H1 (cell line): ENCODE data around the gene TNNT1. TPM values are rescaled to one million over a fixed set of nuclear protein-coding genes. Genes with fewer than 3 reads are reported as not detected.

Source experiments
- CTCF ChIA-PET: fragments of 300-600 bp; sonication (Branson Sonifier 250); formaldehyde crosslinking; loops from one replicate; lab custom pipeline; 2021; ENCODE audit not compliant: partially characterized antibody; lab: Charles Lee
- POLR2A ChIA-PET: fragments of 300-600 bp; sonication (Branson Sonifier 250); formaldehyde crosslinking; loops from one replicate; lab custom pipeline; 2021; ENCODE audit warnings: inconsistent platforms; ENCODE audit not compliant: partially characterized antibody; lab: Charles Lee
- DNase-seq, 2 experiments: peaks; one replicate each; pipeline versions ENCODE4 v3.0.0 to v3.0.0-alpha.2; 2010 to 2022; ENCODE audit warnings: low spot score in 2 of 2, low read depth in 1 of 2, mixed read lengths in 1 of 2
- FAIRE-seq: peaks from 2 replicates; lab custom pipeline; 2011; peaks lifted over from hg19 to GRCh38; lab: Jason Lieb, UNC
- H2AFZ ChIP-seq: 2 replicates; pipeline ENCODE4 v1.8.1; 2012; ENCODE audit warnings: low read length, inconsistent platforms
- H2AK5ac ChIP-seq: 2 replicates; pipeline ENCODE4 v1.6.1; 2013; ENCODE audit warnings: low read depth, low read length
- H2BK120ac ChIP-seq: replicated peaks from 2 replicates; pipeline ENCODE3; 2013; ENCODE audit warnings: low read depth, low read length, inconsistent platforms
- H2BK12ac ChIP-seq: 2 replicates; pipeline ENCODE4 v1.6.1; 2013; ENCODE audit warnings: low read depth, low read length
- H2BK15ac ChIP-seq: 2 replicates; pipeline ENCODE4 v1.6.1; 2013; ENCODE audit warnings: low read length
- H2BK20ac ChIP-seq: 2 replicates; pipeline ENCODE4 v1.6.1; 2013; ENCODE audit warnings: low read length
- H2BK5ac ChIP-seq: 2 replicates; pipeline ENCODE4 v1.6.1; 2013; ENCODE audit warnings: low read depth, low read length
- H3K14ac ChIP-seq: 2 replicates; pipeline ENCODE4 v1.6.1; 2013; ENCODE audit warnings: inconsistent platforms; ENCODE audit not compliant: insufficient read length
- H3K18ac ChIP-seq: 2 replicates; pipeline ENCODE4 v1.6.1; 2013; ENCODE audit warnings: low read length; ENCODE audit errors: extremely low read depth
- H3K23ac ChIP-seq: 2 replicates; pipeline ENCODE4 v1.6.1; 2013; ENCODE audit warnings: inconsistent platforms; ENCODE audit not compliant: insufficient read length
- H3K23me2 ChIP-seq: 2 replicates; pipeline ENCODE4 v1.6.1; 2013; ENCODE audit warnings: low read depth, low read length
- H3K27ac ChIP-seq: 2 replicates; pipeline ENCODE4 v1.6.1; 2011; ENCODE audit warnings: low read depth, low read length, inconsistent platforms
- H3K27me3 ChIP-seq, 4 experiments: replicated peaks in 1 of 4; 1 replicate in 1 of 4; 2 replicates in 3 of 4; pipeline versions ENCODE4 v1.6.1 to v1.8.1; 2011 to 2013; ENCODE audit warnings: low read length in 3 of 4, mild to moderate bottlenecking in 3 of 4, inconsistent platforms in 2 of 4, mixed read lengths in 2 of 4, moderate library complexity in 1 of 4; ENCODE audit not compliant: control insufficient read depth in 3 of 4, insufficient read depth in 3 of 4; ENCODE audit errors: extremely low read depth in 1 of 4
- H3K36me3 ChIP-seq, 4 experiments: 2 replicates each; pipeline versions ENCODE4 v1.6.1 to v1.8.1; 2011 to 2013; ENCODE audit warnings: mild to moderate bottlenecking in 4 of 4, low read length in 3 of 4, moderate library complexity in 2 of 4, control low read depth in 1 of 4, inconsistent platforms in 1 of 4; ENCODE audit not compliant: insufficient read depth in 4 of 4, control insufficient read depth in 2 of 4
- H3K4ac ChIP-seq: replicated peaks from 2 replicates; pipeline ENCODE3; 2013; ENCODE audit warnings: low read length, low read depth, mixed read lengths, inconsistent platforms; ENCODE audit not compliant: insufficient read length
- H3K4me1 ChIP-seq, 4 experiments: replicated peaks in 1 of 4; 1 replicate in 1 of 4; 2 replicates in 3 of 4; pipeline versions ENCODE4 v1.6.1 to v1.8.1; 2011 to 2013; ENCODE audit warnings: low read length in 3 of 4, inconsistent platforms in 2 of 4, mixed read lengths in 1 of 4; ENCODE audit not compliant: insufficient read depth in 4 of 4, control insufficient read depth in 3 of 4
- H3K4me2 ChIP-seq, 2 experiments: 2 replicates each; pipeline versions ENCODE4 v1.6.1 to v1.8.1; 2011 to 2013; ENCODE audit warnings: low read depth in 2 of 2, low read length in 2 of 2, control low read depth in 1 of 2, inconsistent platforms in 1 of 2, mild to moderate bottlenecking in 1 of 2; ENCODE audit not compliant: insufficient read depth in 1 of 2
- H3K4me3 ChIP-seq, 4 experiments: fragments of 200-600, 300-600 bp in 1 of 4; sonication (generic), shearing (Covaris generic), sonication (Bioruptor Twin) in 1 of 4; 2 replicates each; pipeline versions ENCODE4 v1.5.1 to v1.8.1; 2011 to 2016; ENCODE audit warnings: low read length in 4 of 4, low read depth in 3 of 4, control low read depth in 2 of 4, inconsistent platforms in 2 of 4, mild to moderate bottlenecking in 2 of 4, mixed read lengths in 1 of 4, moderate library complexity in 1 of 4; ENCODE audit not compliant: insufficient read depth in 2 of 4; ENCODE audit errors: extremely low read depth in 1 of 4
- H3K56ac ChIP-seq: replicated peaks from 2 replicates; pipeline ENCODE3; 2013; ENCODE audit warnings: low read depth, mild to moderate bottlenecking, mixed read lengths, low read length, inconsistent platforms; ENCODE audit not compliant: insufficient read length
- H3K79me1 ChIP-seq: 2 replicates; pipeline ENCODE4 v1.6.1; 2013; ENCODE audit warnings: low read depth, low read length, control low read depth
- H3K79me2 ChIP-seq, 2 experiments: 2 replicates each; pipeline versions ENCODE4 v1.6.1 to v1.8.1; 2012 to 2013; ENCODE audit warnings: low read length in 2 of 2, mild to moderate bottlenecking in 2 of 2, inconsistent platforms in 1 of 2; ENCODE audit not compliant: insufficient read depth in 2 of 2, control insufficient read depth in 1 of 2
- H3K9ac ChIP-seq, 4 experiments: replicated peaks in 1 of 4; 1 replicate in 1 of 4; 2 replicates in 3 of 4; pipeline versions ENCODE4 v1.6.1 to v1.8.1; 2011 to 2013; ENCODE audit warnings: low read depth in 3 of 4, low read length in 3 of 4, control low read depth in 2 of 4, mild to moderate bottlenecking in 2 of 4, moderate library complexity in 2 of 4, inconsistent platforms in 1 of 4; ENCODE audit errors: extremely low read depth in 1 of 4
- H3K9me3 ChIP-seq, 2 experiments: 2 replicates each; pipeline versions ENCODE4 v1.6.1 to v1.8.1; 2012 to 2013; ENCODE audit warnings: mild to moderate bottlenecking in 2 of 2, moderate library complexity in 2 of 2, control low read depth in 1 of 2, inconsistent platforms in 1 of 2, low read depth in 1 of 2, low read length in 1 of 2, mixed read lengths in 1 of 2; ENCODE audit not compliant: insufficient read depth in 2 of 2
- H4K20me1 ChIP-seq, 2 experiments: replicated peaks in 1 of 2; 2 replicates each; pipeline versions ENCODE3 to v1.8.1; 2011 to 2013; ENCODE audit warnings: inconsistent platforms in 2 of 2, low read length in 2 of 2, mild to moderate bottlenecking in 1 of 2; ENCODE audit not compliant: insufficient read depth in 2 of 2, control insufficient read depth in 1 of 2
- H4K5ac ChIP-seq: 2 replicates; pipeline ENCODE4 v1.6.1; 2013; ENCODE audit warnings: low read length, low read depth, mixed read lengths, inconsistent platforms; ENCODE audit not compliant: insufficient read length
- H4K8ac ChIP-seq: 2 replicates; pipeline ENCODE4 v1.8.0; 2013; ENCODE audit warnings: mild to moderate bottlenecking, moderate library complexity, low read length, inconsistent platforms; ENCODE audit not compliant: insufficient read depth; ENCODE audit errors: extremely low read depth
- H4K91ac ChIP-seq: replicated peaks from 2 replicates; pipeline ENCODE3; 2013; ENCODE audit warnings: low read length, mixed read lengths, inconsistent platforms; ENCODE audit not compliant: insufficient read length
- ASH2L ChIP-seq: fragments of 200-600, 300-600 bp; sonication (generic); IDR thresholded peaks from one replicate; pipeline ENCODE4 v1.7.1; 2017; ENCODE audit warnings: low read length
- ATF3 ChIP-seq: IDR thresholded peaks from 2 replicates; pipeline ENCODE4 v1.6.1; 2011; ENCODE audit warnings: low read depth, mild to moderate bottlenecking, low read length; ENCODE audit not compliant: insufficient read depth
- BRCA1 ChIP-seq: IDR thresholded peaks from 2 replicates; pipeline ENCODE4 v1.6.1; 2012; ENCODE audit warnings: low read depth, low read length, improper control_type of control experiment
- CEBPB ChIP-seq: IDR thresholded peaks from 2 replicates; pipeline ENCODE4 v1.6.1; 2012; ENCODE audit warnings: low read depth, low read length
- CHD1 ChIP-seq: IDR thresholded peaks from 2 replicates; pipeline ENCODE4 v1.6.1; 2012; ENCODE audit warnings: low read depth, low read length, improper control_type of control experiment
- E2F6 ChIP-seq: IDR thresholded peaks from 2 replicates; pipeline ENCODE4 v1.6.1; 2012; ENCODE audit warnings: inconsistent platforms
- EGR1 ChIP-seq: IDR thresholded peaks from 2 replicates; pipeline ENCODE4 v1.6.1; 2011; ENCODE audit warnings: low read depth, low read length, borderline replicate concordance
- FOSL1 ChIP-seq: IDR thresholded peaks from 2 replicates; pipeline ENCODE4 v1.6.1; 2011; ENCODE audit warnings: mild to moderate bottlenecking, low read depth, low read length, moderate library complexity; ENCODE audit not compliant: insufficient read depth
- JUND ChIP-seq: IDR thresholded peaks from 2 replicates; pipeline ENCODE4 v1.6.1; 2011; ENCODE audit warnings: mild to moderate bottlenecking, improper control_type of control experiment, low read length
- MAFK ChIP-seq: IDR thresholded peaks from 2 replicates; pipeline ENCODE4 v1.6.1; 2012; ENCODE audit warnings: low read depth, mild to moderate bottlenecking, improper control_type of control experiment, low read length
- SIRT6 ChIP-seq: IDR thresholded peaks from one replicate; pipeline ENCODE4 v1.7.1; 2012; ENCODE audit warnings: low read length, inconsistent platforms
- TEAD4 ChIP-seq: IDR thresholded peaks from 2 replicates; pipeline ENCODE4 v1.6.1; 2012; ENCODE audit warnings: low read depth, low read length, inconsistent platforms, mixed read lengths
- WGBS, 2 experiments: shearing (Covaris generic) in 1 of 2; methylation state at CpG; one replicate each; pipeline versions ENCODE4 v1.1.6 to v1.1.7; 2013 to 2015; ENCODE audit warnings: low lambda C conversion rate in 2 of 2, mixed read lengths in 2 of 2, inconsistent platforms in 1 of 2, low coverage in 1 of 2, missing lambda C conversion rate in 1 of 2; ENCODE audit not compliant: insufficient replicate concordance in 2 of 2, insufficient coverage in 1 of 2, insufficient read length in 1 of 2; ENCODE audit errors: extremely low coverage in 1 of 2, missing lambda C conversion rate in 1 of 2; 5-methylcytosine and 5-hydroxymethylcytosine counted together
- polyA plus RNA-seq, 7 experiments: library from polyadenylated mRNA; depleted of rRNA in 3 of 7; stranded (reverse) in 5 of 7; unstranded in 2 of 7; fragments of >200 nt in 5 of 7; fragments of 200-250 nt in 2 of 7; gene quantifications; 1 replicate in 5 of 7; 2 replicates in 1 of 7; 4 replicates in 1 of 7; pipeline versions ENCODE4 v1.2.1 to v1.2.3, GENCODE V29; 2011 to 2013; ENCODE audit warnings: missing spikeins in 2 of 7, mixed read lengths in 2 of 7
- total RNA-seq: library from RNA; stranded (reverse); fragmentation: NEBNext Ultra II Directional; extraction: Animal tissue kit (Norgen Biotek cat#: 25700); gene quantifications from 2 replicates; pipeline ENCODE4 v1.2.1, GENCODE V29; 2021

TNNT1 gene
- total and polyA plus RNA-seq, 2 of the 8 experiments (the other 6 are each of a cell fraction or from before 2014, with no cell fraction given) = 69.6 to 107 TPM

- FAIRE-seq = no peak
- ChIA-PET CTCF (interaction anchor here (1.2 to 1.5 kb wide), 2 partner anchors 29 to 287 kb away, joined by 3 to 4 read pairs; no protein-coding TSS in a partner anchor), POLR2A (interaction anchor here (0.8 to 2.1 kb wide), 3 partner anchors 10 to 44 kb away, joined by 4 to 7 read pairs (median 5); partner anchors contain the start of gene PPP1R12C)
These were observed 17.6 kb downstream of the TNNT1 start for GRCh38 chr19:55131421-55131820.

More at GRCh38 chr19:55131421-55131820, 17.6 kb downstream of the TNNT1 start:
- H4K20me1 ChIP-seq = no peaks in the 10 kb centered on the region
- no peak overlapping the region for H3K18ac ChIP-seq
- no peak overlapping the region for H3K4ac ChIP-seq
- TF ChIP-seq BRCA1 (no peak), CHD1 (no peak), MAFK (no peak), EGR1 (no peak), JUND (no peak), SIRT6 (no peak), ATF3 (no peak), ASH2L (no peak), FOSL1 (no peak), TEAD4 (no peak), E2F6 (no peak), CEBPB (no peak)
- no peaks in the 10 kb centered on the region for H3K79me1 ChIP-seq
- H4K8ac ChIP-seq = no peak overlapping the region
- H3K23me2 ChIP-seq = no peaks in the 10 kb centered on the region; the same call in 1 of the 2 replicates
- no peak for DNase-seq
- H2BK15ac ChIP-seq = no peak overlapping the region
- H3K9me3 ChIP-seq = no peaks in the 10 kb centered on the region
- no peak overlapping the region for H4K91ac ChIP-seq
- H3K36me3 ChIP-seq = peaks cover 0 to 16% (median 2%) of the 10 kb centered on the region in 4 experiments; a peak in 3 of 8 replicates
- no peak overlapping the region for H2BK20ac ChIP-seq
- no peak overlapping the region for H3K4me2 ChIP-seq
- no peak overlapping the region for H4K5ac ChIP-seq
- no peak overlapping the region for H3K56ac ChIP-seq
- no peak overlapping the region for H2BK120ac ChIP-seq
- H3K79me2 ChIP-seq = no peaks in the 10 kb centered on the region
- H2AFZ ChIP-seq = no peak overlapping the region
- no peak overlapping the region for H3K14ac ChIP-seq
- no peak overlapping the region for H3K27ac ChIP-seq
- H3K4me1 ChIP-seq = peaks cover 0 to 2% (median 0%) of the 10 kb centered on the region in 4 experiments; a peak in 1 of 7 replicates
- no peak overlapping the region for H3K4me3 ChIP-seq
- H2AK5ac ChIP-seq = no peak overlapping the region
- no peak overlapping the region for H3K9ac ChIP-seq
- no peak overlapping the region for H2BK5ac ChIP-seq
- H2BK12ac ChIP-seq = no peak overlapping the region
- H3K27me3 ChIP-seq = no peaks in the 10 kb centered on the region
- H3K23ac ChIP-seq = no peak overlapping the region
- WGBS, 2 experiments = 94% methylated on average over 16 of the region's 16 CpGs; no CpG with 5 or more reads in 1 of the 2 experiments
